ENCODE measurements around the gene ARID1B.
"Not testable (repeated sequence)": the region's sequence is repeated elsewhere in the genome, so short reads cannot be mapped to it uniquely, and the experiment has no call there.

The ARID1B gene

DNA sequence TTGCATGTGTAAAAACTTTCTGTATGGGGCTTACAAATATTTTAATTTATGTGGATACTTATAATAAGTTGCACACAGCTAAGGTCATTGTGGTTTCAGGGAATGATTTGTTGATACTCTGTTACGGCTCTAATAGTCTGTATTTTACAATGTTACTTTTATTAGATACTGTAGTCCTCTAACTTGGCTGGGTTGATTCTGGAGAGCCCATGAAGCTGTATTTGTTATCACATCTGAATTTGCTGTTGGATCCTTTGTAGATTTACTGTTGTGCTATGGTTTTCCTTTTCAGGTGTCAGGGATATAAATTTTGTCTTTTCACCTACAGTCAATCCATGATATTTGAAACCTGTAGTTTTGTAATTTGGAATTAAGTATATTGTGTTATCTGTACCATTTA lies 161.0 kb downstream of the ARID1B start:
- Histone ChIP-seq H3K4me1 (ENCODE audit: control insufficient read depth in 1 of 2, insufficient read depth in 1 of 2, low read depth in 1 of 2, low read length in 1 of 2) (no peaks in the 10 kb centered on the region), H3K27me3 (no peaks in the 10 kb centered on the region), H3K27ac (no peak overlapping the region), H3K4me3 (ENCODE audit: low read depth in 1 of 2, low read length in 1 of 2) (no peak overlapping the region), H3K9me3 (no peaks in the 10 kb centered on the region), H3K36me3 (no peaks in the 10 kb centered on the region)
- no peak for TF ChIP-seq CTCF (IDR thresholded peaks at IDR 0.05)

DNA sequence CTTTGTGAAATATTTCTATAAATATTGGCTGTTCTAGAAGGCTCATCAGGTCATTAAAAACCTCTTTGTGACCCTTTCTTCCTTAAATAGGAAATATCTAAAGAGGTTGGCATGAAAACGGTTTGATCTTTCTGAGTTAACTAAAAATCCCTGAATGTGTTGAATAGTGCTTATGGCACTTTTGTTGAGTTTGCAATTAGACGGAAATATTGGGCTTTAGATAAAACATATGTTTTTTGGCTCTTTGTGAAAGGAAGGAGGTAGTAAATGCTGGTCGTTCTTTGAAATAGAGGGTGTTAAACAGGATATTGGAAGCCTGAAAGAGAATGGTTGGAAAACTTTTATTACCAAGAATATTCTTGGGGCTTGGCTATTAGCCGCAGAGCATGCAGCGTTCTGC lies 163.0 kb downstream of the ARID1B start:
- Histone ChIP-seq H3K4me1 (ENCODE audit: control insufficient read depth in 1 of 2, insufficient read depth in 1 of 2, low read depth in 1 of 2, low read length in 1 of 2) (no peaks in the 10 kb centered on the region), H3K36me3 (no peaks in the 10 kb centered on the region), H3K4me3 (ENCODE audit: low read depth in 1 of 2, low read length in 1 of 2) (no peak overlapping the region), H3K27me3 (no peaks in the 10 kb centered on the region), H3K27ac (no peak overlapping the region), H3K9me3 (no peaks in the 10 kb centered on the region)
- TF ChIP-seq CTCF (IDR thresholded peaks at IDR 0.05): no peak

- Histone ChIP-seq H3K36me3 (no peaks in the 10 kb centered on the region), H3K4me1 (ENCODE audit: control insufficient read depth in 1 of 2, insufficient read depth in 1 of 2, low read depth in 1 of 2, low read length in 1 of 2) (no peaks in the 10 kb centered on the region), H3K4me3 (ENCODE audit: low read depth in 1 of 2, low read length in 1 of 2) (no peak overlapping the region), H3K9me3 (no peaks in the 10 kb centered on the region), H3K27me3 (no peaks in the 10 kb centered on the region), H3K27ac (no peak overlapping the region)
- no peak for TF ChIP-seq CTCF (IDR thresholded peaks at IDR 0.05)
Observed at GRCh38 chr6:156942266-156942665, 165.1 kb downstream of the ARID1B start.

DNA sequence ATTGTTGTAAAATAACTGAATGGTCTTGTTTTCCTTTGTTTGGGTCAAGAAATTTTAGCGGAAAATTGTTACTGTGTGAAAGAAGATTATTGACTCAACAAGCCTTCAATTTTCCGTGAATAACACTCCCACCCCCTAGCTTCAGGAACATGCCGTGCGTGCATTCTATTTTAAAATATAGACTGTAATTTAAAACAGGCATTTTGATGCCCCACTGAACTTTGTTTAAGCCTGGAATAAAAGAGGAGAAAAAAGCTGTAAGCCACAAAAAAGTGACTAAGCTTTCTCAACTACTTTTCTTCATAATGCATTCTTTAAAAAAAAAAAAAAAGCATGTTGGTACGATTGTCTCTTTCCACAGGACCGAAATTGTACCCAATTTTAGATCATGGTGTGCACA lies 166.0 kb downstream of the ARID1B start:
- TF ChIP-seq CTCF (IDR thresholded peaks at IDR 0.05): no peak
- Histone ChIP-seq H3K4me1 (ENCODE audit: control insufficient read depth in 1 of 2, insufficient read depth in 1 of 2, low read depth in 1 of 2, low read length in 1 of 2) (peaks cover 0 to 1% of the 10 kb centered on the region in 2 experiments), H3K27ac (no peak overlapping the region), H3K27me3 (no peaks in the 10 kb centered on the region), H3K4me3 (ENCODE audit: low read depth in 1 of 2, low read length in 1 of 2) (no peak overlapping the region), H3K9me3 (no peaks in the 10 kb centered on the region), H3K36me3 (no peaks in the 10 kb centered on the region)

DNA sequence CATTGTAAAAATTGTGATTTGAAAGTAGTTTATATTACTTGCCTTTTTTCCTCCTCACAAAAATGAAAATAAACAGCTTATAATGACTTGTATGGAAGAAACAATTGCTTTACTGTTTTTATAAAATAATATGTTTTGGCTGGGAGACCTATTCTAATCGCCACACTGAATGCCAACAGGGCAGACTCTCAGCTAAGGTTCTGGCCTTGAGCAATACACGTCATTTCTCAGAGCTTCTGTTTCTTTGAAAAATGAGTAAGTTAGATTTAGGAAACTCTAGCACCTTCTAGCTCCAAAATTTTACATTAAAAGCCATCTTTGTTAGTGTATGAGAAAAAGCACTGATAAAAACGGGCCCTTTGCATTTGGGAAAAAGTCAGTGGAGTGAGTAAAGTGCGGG lies 166.6 kb downstream of the ARID1B start:
- Histone ChIP-seq H3K4me3 (ENCODE audit: low read depth in 1 of 2, low read length in 1 of 2) (no peak overlapping the region), H3K27ac (no peak overlapping the region), H3K4me1 (ENCODE audit: control insufficient read depth in 1 of 2, insufficient read depth in 1 of 2, low read depth in 1 of 2, low read length in 1 of 2) (peaks cover 2 to 8% of the 10 kb centered on the region in 2 experiments), H3K27me3 (no peaks in the 10 kb centered on the region), H3K36me3 (no peaks in the 10 kb centered on the region), H3K9me3 (no peaks in the 10 kb centered on the region)
- no peak for TF ChIP-seq CTCF (IDR thresholded peaks at IDR 0.05)

DNA sequence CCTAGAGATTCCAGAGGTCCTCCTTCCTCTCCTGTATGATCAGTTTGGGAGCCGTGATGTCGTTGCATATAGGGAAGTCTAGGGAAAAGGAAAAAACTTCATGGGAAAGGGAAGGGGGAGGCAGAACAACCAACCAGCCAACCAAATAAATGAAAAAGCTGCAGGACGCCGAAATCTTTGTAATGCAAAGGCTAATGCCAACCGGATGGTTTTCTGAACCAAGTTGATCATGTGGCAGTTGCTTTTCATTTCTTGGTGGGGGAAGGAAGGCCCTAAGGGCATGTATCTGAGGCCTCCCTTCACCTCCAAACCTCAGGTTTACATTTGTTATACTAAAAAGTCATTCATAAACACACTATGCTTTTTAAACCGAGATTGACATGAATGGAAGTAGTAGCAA lies 167.2 kb downstream of the ARID1B start:
- Histone ChIP-seq H3K9me3 (no peaks in the 10 kb centered on the region), H3K27ac (no peak overlapping the region), H3K4me3 (ENCODE audit: low read depth in 1 of 2, low read length in 1 of 2) (no peak overlapping the region), H3K27me3 (no peaks in the 10 kb centered on the region), H3K36me3 (no peaks in the 10 kb centered on the region), H3K4me1 (ENCODE audit: control insufficient read depth in 1 of 2, insufficient read depth in 1 of 2, low read depth in 1 of 2, low read length in 1 of 2) (peaks cover 3 to 13% of the 10 kb centered on the region in 2 experiments)
- TF ChIP-seq CTCF (IDR thresholded peaks at IDR 0.05): no peak

GRCh38 chr6:156945789-156946172 lies 168.6 kb downstream of the ARID1B start:
- H3K27ac ChIP-seq; H3K9me3 ChIP-seq; H3K27me3 ChIP-seq; H3K4me3 ChIP-seq (ENCODE audit: low read depth in 1 of 2, low read length in 1 of 2); H3K36me3 ChIP-seq: not testable (repeated sequence)
- H3K4me1 ChIP-seq (ENCODE audit: control insufficient read depth in 1 of 2, insufficient read depth in 1 of 2, low read depth in 1 of 2, low read length in 1 of 2): peaks cover 3 to 20% of the 10 kb centered on the region in 2 experiments

Data from neutrophil (primary cell).